Measurements from ENCODE around the gene FIGNL1.

FIGNL1 gene, protein sequence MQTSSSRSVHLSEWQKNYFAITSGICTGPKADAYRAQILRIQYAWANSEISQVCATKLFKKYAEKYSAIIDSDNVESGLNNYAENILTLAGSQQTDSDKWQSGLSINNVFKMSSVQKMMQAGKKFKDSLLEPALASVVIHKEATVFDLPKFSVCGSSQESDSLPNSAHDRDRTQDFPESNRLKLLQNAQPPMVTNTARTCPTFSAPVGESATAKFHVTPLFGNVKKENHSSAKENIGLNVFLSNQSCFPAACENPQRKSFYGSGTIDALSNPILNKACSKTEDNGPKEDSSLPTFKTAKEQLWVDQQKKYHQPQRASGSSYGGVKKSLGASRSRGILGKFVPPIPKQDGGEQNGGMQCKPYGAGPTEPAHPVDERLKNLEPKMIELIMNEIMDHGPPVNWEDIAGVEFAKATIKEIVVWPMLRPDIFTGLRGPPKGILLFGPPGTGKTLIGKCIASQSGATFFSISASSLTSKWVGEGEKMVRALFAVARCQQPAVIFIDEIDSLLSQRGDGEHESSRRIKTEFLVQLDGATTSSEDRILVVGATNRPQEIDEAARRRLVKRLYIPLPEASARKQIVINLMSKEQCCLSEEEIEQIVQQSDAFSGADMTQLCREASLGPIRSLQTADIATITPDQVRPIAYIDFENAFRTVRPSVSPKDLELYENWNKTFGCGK

DNA sequence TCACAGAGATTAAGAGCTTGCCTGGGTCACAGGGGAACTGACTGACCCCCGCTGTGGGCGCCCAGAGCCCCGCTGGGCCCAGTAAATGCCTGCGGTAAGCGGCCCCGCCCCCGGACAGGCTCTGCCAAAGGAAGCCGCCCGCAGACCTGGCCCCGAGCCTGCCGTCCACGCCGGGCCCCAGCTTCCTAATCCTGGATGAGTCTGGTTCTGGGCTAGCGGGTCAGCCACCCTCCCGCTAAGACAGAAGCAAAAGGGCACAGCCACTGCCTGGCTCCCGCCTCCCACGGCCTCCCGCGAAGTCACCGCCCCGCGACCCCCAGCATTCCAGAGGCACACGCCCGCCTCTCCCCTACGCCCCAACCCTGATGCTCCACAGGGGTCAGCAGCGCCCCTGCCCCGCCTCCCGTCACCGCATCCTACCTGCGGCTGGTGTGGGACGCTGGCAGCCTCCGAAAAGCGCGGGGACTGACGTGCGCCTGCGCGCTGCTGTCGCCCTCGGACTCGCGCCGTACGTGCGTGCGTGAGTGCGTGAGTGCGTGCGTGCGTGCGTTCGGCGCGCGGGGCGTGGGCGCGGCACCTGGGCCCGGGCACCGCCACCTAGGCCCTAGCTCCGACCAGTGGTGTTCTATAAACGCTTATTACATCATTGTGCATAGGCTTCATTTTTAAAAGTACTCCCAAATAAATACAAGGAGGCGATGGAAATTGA is at the start of gene FIGNL1:
Gene FIGNL1, minus strand, starts transcription at position 470 of the 709 bp plus-strand sequence. CDS start 3,063 bp downstream, outside the sequence.
- DNase-seq = peak; percentile 79

DNA sequence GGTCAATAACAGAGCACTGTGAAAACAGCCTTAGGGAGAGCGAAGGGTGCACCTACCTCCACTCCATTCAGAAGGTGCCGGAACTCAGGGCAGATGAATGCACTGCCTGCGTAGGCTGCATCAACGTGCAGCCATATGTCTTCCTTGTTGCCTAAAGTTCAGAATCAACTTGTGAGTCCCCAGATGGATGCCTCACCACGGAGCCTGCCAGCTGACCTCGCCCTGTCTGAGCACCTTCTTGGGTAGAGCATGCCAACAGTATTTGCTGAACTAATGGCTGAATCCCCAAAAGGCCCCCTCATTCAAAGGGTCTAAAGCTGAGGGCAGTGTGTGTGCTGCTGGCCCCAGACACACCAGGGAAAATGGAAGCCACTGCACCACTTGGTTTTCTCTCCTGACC is 48.9 kb upstream of the FIGNL1 start:
- no peak for DNase-seq

DNA sequence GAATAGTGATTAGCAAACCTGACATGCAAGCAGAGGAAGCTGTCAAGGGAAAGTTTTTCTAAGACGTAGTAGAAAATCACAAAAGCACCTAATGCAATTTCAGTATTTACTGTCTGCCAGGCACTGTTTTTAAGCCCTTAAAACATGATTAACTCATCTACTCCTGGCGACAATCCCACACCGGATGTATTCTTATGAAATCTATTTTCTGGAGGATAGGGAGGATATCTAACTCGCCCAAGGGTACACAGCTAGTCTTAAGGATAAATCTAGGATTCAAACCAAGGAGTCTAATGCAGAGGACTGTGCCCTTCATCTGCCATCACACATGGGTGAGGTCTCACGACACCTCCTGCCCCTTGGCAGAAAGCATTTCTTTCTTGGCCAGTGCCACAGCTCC is 47.8 kb upstream of the FIGNL1 start:
- no peak for DNase-seq

DNA sequence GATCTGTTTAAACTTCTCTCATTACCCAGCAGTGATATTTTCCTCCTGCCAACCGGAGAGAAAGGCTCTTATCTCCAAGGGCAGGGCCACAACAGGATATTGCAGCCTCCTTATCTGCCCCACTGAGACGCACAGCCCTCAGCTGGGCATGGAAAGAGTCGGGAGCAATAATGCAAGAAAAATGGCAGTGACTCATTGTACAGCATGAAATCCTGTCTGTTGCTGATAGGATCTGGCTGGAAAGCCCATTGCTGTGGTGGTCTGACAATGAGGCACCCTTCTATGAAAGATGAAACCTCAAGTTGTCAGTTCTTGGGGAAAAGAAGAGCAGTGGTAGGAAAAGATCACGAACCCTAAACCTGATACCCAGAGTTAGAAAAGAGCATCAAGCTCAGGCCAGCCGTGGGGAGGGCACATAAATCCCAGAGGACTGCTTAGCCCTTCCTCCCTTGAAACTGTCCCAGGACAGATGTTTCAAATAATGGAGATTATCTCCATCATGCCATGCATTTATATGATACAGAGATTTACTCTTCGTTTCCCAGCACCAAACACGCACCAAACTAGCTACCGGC is 47.0 kb upstream of the FIGNL1 start:
- no peak for DNase-seq

DNA sequence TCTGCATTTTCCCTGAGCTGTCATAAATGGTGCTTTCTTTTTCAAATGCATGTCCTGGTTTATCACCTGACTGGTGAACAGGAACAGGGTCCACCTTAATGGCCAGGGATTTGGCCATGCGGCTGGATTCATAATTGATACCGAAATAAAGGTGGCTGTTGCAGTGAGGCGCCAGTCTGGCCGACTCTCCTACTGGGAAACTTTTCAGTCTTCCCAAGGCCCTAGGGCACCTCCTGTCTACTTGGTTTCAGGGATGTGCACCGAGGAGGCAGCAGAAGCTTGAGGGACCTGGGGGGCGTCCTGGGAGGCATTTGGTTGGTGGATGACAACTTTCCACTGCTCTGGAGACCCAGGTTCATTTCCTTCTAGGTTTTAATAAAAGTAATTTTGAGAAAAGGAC is 46.4 kb upstream of the FIGNL1 start:
- no peak for DNase-seq

DNA sequence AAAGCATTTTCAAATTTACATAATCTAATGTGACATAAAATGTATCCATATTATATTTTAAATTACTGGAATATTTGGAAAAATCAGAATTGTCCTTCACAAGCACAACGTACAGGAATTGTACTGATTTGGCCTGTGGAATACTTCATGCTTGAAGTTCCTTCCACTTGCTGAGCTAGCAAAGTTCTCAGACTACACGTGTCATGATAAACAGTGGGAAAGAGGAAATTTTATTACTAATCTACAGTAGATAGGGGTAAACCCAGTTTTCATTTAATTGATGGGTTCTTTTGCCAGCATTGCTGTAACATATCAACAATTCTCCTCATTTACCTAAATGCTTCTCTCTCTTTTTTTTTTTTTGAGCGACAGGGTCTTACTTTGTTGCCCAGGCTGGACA is 45.6 kb upstream of the FIGNL1 start:
- no peak for DNase-seq

DNA sequence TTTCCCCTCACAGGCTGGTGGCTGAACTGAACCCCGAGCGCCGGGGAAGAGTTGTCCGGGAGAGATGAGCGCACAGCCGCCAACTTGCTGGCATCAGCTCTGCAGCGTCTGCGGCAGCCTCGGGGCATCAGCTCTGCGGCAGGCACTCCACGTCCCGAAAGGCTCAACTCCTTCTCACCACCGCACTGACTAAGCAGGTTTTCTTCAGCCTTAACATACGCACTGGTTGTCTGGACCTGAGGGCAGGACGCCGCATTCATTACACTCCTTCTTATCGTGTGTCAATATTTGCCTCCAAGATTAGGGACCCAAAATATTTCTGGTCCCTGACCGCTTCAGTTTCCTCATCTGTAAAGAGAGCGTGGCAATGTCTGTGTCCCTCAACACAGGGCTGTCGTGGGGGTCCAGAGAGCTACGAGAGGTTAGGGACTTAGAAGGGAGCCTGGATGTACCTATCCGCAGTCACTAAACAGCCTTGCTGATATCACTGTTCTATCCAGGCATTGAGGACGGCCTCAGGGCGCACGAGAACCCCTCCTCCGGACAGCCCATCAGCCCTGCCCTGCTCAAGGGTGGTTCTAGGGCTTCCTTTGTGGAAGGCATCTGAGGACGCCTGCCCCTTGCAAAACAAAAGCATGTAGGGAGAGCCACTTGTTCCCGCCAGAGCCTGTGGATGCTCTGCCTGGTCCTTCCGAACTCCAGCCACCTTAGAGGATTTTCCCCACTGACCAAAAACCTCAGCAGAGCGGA is 42.8 kb upstream of the FIGNL1 start:
- no peak for DNase-seq

DNA sequence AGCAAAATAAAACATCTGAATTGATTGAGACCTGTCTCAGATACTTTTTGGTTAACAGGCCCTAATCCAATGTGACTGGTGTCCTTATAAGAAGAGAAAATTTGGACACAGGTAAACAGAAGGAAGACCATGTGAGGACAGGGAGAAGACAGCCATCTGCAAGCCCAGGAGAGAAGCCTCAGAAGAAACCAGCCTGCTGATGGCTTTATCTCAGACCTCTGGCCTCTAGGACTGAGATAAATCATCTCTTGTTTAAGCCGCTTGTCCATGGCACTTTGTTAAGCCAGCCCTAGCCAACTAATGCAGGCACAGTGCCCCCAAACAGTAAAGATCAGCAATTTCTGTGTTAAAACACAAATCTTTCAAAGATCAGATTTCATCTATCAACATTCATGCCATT is 41.8 kb upstream of the FIGNL1 start:
- no peak for DNase-seq

DNA sequence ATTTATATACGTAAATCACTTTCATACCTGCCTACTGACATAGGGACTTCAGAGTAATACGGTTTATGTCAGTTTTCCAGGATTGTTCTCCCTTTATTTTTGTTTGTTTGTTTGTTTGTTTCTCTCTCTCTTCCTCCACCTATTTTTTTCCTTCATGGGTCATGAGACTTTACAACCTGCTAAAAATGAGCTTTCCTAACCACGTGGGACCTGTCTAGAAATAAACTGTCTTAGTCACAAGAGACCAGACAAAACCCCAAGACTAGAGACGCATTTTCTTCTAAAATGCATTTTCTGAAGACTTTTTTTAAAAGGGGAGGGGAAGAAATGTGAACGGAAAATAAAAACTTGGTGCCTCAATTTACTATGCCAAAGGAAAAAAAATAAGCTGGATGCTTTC is 41.1 kb upstream of the FIGNL1 start:
- DNase-seq = no peak

DNA sequence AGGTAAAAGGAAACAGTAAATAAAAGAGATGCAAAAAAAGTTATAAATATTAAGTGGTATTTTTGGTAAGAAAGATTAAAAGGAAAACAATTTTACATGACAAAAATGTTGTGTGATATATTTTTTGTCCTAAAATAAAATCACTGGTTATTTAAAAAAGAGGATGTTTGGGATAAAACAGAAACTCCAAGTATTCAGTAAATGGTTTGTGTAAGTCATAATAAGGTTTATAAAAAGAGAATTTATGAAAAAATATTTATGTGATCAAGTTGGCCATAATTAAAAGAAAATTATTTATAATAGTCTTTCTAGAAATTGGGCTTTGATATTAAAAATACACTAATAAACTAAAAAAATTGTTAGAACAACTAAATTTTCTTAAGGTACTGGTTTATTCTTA is 38.2 kb upstream of the FIGNL1 start:
- DNase-seq = no peak

DNA sequence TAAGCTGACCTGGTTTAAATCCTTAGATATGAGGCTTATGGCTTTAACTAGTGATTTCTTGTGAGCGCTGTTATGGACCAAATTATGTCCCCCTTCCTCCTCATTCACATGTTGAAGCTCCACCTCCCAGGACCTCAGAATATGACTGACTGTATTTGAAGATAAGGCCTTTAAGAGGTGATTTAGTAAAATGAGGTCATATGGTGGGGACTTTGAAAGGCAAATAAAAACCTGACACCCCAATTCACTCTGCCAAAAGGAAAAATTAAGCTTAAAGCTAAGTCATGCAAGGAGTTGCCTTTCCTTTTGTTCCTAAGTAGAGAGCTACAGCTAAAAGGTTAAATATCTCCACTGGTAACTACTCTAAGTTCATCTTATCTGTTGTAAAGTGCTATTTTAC is 36.4 kb upstream of the FIGNL1 start:
- no peak for DNase-seq

DNA sequence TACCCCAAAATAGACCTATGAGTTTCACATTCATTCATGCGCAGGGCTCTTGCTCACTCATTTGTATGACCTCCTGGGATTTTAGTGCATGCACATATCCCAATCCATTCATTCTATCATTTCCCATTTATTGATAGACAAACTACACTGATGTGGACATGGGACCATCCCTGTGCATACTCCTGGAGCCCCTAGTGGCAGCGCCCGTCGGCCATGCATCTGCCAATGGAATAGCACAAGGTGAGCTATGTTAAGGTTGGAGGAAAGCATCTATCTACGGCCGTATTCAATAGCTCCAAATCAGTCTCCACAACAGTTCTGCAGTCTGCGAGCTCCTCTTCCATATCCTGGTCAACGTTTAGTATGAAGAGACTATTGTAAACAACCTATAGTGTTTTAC is 31.7 kb upstream of the FIGNL1 start:
- DNase-seq = no peak

DNA sequence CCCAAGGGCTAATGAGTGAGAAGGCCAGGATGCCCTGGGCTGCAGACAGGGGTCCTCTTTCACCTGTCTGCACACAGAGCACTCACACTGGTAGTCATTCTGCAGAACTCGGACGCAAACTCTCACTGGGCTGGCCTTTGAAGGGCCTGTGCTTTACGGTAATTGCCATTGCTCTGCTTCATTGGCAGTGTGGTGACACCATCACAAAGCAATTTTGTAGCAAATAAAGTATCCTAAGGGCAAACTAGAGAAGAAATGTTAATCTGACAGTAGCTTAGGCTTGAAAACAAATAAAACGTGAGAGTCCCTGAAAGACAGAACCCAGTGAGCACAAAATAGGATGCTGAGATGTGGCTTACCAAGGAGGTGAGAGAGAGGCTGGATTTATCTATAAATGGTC is 30.6 kb upstream of the FIGNL1 start:
- no peak for DNase-seq

DNA sequence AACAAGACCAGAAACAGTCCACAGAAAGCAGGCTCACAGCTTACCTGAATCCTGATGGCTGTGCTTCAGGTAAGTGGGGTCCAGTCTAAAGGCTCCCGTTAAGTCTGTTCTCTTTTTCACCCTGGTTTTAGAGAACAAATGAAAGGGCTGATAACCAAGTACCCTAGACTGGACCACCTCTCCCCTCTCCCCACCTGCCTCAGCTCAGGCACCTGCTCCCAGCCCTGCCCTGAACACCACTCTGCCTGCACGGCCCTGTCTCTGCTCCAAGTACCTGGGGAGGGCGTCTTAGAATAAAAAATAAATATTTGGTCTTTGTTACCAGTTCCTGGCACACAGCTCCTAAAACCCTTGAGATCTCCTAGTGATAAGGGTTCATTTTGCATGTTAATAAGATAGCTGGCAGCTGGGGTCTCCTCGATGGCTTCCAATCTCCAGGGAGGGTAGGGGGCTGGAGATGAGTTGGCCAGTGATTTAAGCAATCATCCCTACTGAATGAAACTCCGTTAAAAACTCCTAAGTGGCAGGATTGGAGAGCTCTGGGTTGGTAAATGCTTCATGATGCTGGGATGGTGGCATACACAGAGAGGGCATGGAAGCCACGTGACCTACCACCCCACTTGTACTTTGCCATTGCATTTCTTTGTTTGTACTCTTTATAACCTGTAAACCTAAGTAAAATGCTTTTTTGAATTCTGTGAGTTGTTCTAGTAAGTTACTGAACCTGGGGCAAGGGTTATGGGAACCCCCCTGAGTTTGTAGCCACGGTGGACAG is 29.8 kb upstream of the FIGNL1 start:
- no peak for DNase-seq

DNA sequence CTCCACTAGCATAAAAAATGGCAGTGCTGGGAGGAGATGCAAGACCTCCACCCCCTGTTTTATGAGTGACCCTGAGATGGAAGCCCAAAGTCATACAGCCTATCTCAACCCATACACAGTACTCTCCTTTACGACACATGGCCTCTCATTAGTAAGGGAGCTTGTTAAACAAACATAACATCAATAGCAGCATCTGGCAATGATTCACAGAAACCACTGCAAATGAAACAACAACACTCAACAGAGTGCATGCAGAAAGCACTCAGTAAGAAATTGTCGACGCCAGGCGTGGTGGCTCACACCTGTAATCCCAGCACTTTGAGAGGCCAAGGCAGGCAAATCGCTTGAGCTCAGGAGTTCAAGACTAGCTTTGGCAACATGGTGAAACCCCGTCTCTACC is 27.5 kb upstream of the FIGNL1 start:
- DNase-seq = no peak

DNA sequence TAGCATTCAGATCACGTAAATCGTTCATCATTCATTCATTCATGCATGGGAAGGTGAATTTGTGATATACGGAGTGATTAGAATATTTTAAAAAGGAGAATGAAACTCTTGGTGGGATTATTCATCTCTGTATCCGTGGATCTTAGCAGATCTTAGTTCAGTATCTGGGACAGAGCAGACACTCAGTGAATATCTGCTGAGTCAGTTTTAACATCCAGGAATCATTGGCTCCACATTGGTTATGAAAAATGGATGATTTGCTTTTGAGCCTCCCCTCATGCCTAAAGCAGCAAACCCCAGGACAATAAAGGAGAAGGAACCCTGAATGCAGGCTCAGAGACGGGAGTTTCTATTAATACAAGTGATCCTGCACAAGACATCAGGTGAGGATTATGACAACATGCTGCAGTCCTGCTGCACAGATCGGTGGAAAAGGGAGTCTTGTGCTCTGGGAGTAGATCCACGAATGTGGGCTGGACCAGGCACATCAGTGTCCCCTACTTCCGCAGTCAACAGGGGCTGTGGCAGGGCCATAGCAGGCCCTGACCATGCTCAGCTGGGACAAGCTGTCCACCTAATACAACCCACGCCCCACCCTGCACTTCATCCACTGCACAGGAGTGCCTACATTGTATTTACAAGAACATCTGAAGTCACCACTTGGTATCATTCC is 26.9 kb upstream of the FIGNL1 start:
- no peak for DNase-seq

DNA sequence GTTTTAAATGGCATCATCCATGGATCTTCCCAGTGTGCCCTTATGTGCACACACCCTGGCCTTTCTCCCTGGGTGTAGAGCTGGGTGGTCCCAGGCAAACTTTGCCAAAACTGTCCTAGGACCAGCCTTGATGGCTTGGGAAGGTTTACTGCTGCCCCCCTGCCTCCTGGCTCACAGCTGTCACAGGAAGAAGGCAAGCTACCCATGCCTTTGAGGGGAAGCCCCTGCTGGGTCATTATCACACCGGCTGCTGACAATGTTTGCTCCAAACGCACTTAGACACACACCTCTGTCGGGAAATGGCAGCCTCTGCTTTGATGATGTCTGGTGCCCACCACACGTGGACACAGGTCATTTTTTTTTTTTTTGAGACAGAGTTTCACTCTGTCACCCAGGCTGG is 25.2 kb upstream of the FIGNL1 start:
- no peak for DNase-seq

DNA sequence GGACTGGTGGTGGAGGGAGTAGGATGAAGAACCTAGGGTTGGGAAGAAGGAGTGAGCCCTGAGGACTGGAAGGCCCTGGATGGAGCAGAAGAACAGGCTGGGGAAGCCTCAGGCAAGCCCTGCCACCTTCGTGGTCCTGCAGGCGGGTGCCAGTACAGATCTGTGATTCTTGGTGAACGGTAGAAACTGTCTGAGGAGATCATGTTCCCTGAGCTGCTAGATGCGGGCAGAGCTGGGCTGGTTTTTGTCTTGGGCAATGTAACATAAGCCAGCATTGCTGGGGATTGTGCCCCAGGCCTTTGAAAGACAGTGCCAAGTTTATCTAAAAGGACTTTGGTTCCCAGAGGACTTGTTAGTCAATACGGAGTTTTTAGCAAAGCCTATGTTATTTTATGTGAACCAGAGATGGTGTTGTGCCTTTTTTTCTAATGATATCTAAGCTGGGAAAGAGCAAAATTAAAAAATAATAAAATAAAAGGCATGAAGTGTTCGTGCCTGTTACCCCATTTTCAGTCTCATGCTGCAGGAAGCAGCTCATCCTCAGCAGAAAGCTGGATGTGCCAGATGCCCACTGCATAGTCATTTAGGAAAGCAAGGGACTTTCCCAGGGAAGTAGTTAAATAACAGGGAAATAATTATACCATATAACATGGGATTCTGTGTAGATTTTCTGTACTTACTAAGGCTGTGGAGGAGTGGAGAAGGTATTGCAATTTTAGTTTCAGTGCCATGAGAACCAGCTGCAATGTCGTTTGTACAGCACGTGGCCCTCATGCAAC is 24.4 kb upstream of the FIGNL1 start:
- no peak for DNase-seq

DNA sequence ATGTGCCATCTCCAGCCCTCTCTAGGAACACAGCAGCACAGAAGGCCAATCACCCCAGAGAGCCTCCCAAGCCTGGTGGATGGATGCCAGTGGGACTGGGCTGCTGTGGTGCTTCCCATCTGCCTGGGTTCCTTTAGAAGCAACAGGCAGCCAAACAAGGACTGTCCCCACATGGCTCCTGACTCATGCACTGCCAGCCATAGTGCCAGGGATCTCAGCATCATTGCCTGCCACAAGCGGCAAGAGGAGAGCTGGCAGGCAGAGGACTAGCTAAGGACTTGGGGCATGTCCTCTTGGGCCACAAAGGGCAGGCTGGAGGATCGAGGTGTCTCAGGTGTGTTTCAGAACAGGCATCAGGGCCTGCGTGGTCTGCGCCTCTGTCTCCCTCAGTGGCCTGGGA is 23.4 kb upstream of the FIGNL1 start:
- no peak for DNase-seq

DNA sequence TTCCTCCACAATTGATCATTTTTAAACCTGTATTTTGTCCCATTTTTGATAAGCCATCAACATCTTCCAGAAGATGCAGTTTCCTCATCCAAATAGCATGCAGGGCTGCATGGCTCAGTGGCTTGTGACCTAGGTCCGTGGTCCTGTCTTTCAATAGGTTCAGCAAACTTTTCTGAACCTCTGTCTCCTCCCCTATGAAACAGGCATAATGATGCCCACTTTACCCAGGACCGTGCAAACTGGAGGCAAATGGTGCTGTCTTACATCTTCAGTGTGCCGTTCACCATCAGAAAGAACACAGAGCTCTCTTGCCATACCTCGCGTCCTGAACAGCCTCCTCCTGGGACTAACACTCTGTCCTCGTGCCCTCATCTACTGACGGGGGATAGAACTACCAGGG is 22.3 kb upstream of the FIGNL1 start:
- no peak for DNase-seq

DNA sequence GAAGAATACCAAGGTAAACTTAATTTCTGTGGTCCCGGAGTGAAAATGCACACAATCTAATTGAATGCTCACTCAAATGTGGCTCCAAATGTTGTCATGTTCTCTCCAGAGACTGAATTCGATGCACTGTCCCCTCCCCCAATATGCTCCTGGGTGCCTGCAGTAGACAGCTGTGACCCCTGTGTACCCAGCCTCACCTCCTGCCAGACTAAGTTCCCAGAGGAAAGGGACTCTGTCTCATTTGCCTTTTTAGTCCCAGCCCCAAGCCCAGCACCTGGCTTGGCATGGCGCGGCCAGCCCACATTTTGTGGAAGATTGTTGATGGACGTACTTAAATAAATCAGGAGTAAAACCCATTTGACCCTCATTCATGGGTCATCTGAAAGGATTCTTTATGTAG is 21.8 kb upstream of the FIGNL1 start:
- DNase-seq = no peak
